AG10803 (cell line): Measurements from ENCODE around the gene RPS6KA4.

Experiments used
- DNase-seq: peaks from one replicate; pipeline ENCODE4 v3.0.0; 2010; ENCODE audit warnings: low read depth
- H3K4me3 ChIP-seq: 2 replicates; pipeline ENCODE4 v1.5.1; 2011; ENCODE audit warnings: mild to moderate bottlenecking, low read length, control low read depth
- TF ChIP-seq, protein P1 (sequence below): conservative IDR thresholded peaks from 2 replicates; pipeline ENCODE4 v1.5.1; 2011; ENCODE audit warnings: mild to moderate bottlenecking, low read length, control low read depth, inconsistent platforms

Gene RPS6KA4

GRCh38 chr11:64406221-64406946, 47.4 kb downstream of the RPS6KA4 start:
- DNase-seq: no peak
- TF ChIP-seq, protein P1, sequence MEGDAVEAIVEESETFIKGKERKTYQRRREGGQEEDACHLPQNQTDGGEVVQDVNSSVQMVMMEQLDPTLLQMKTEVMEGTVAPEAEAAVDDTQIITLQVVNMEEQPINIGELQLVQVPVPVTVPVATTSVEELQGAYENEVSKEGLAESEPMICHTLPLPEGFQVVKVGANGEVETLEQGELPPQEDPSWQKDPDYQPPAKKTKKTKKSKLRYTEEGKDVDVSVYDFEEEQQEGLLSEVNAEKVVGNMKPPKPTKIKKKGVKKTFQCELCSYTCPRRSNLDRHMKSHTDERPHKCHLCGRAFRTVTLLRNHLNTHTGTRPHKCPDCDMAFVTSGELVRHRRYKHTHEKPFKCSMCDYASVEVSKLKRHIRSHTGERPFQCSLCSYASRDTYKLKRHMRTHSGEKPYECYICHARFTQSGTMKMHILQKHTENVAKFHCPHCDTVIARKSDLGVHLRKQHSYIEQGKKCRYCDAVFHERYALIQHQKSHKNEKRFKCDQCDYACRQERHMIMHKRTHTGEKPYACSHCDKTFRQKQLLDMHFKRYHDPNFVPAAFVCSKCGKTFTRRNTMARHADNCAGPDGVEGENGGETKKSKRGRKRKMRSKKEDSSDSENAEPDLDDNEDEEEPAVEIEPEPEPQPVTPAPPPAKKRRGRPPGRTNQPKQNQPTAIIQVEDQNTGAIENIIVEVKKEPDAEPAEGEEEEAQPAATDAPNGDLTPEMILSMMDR: no peak
- no peak overlapping the region for H3K4me3 ChIP-seq

DNA sequence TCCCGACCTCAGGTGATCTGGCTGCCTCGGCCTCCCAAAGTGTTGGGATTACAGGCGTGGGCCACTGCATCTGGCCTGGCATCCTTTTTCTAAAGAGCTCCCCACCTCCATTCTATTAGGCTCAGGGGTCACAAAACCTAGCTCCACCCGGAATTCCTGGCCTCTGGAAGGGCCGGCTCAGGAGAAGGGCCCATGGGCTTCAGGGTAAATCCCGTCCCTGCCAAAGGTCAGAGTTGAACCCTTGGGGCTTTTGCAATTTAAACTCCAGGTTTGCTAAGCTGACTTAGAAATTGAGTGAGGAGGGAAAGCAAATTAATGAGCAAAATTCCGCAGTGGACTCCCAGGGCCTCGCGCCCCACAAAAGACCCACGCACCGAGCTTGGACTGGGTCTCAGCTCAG, 48.3 kb downstream of the RPS6KA4 start:
- DNase-seq: no peak
- TF ChIP-seq, protein P1: no peak
- no peak overlapping the region for H3K4me3 ChIP-seq

- DNase-seq: no peak
- TF ChIP-seq, protein P1: no peak
- H3K4me3 ChIP-seq: no peak overlapping the region
These were observed 48.7 kb downstream of the RPS6KA4 start for GRCh38 chr11:64407630-64408029.

GRCh38 chr11:64409278-64409677, 50.3 kb downstream of the RPS6KA4 start:
- H3K4me3 ChIP-seq: no peak overlapping the region
- no peak for DNase-seq
- TF ChIP-seq, protein P1: no peak

- no peak for DNase-seq
- no peak overlapping the region for H3K4me3 ChIP-seq
- TF ChIP-seq, protein P1: no peak
These were observed 50.9 kb downstream of the RPS6KA4 start for GRCh38 chr11:64409707-64410403.

DNA sequence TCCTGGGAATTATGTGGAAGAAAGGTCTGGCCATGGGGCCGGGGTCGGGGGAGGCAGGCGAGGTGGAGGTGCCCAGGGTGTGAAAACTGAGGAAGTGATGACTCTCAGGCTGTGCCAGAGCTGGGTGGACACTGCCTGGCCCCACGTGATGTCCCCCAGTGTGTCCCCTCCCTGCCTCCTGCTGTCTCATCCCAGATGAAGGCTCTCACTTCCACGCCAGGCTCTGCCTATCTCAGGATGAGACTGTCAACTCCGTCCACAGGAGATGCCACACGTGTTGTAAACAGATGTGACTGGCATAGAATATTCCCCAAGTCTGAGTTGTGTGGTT, 51.4 kb downstream of the RPS6KA4 start:
- TF ChIP-seq, protein P1: no peak
- no peak overlapping the region for H3K4me3 ChIP-seq
- DNase-seq: no peak

DNA sequence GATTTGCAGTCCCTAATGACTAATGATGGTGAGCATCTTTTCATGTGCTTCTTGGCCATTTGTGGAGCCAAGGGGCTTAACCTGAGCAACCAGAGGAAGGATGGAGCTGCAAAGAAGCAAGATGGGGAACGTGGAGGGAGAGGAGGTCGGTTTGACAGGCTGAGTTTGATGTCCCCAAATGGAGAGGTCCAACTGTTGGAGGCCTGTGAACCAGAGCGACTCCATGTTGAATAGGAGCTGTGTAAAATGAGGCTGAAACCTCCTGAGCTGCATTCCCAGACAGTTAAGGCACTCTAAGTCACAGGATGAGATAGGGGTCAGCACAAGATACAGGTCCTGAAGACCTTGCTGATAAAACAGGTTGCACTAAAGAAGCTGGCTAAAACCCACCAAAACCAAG, 54.5 kb downstream of the RPS6KA4 start:
- DNase-seq: no peak
- TF ChIP-seq, protein P1: no peak
- no peak overlapping the region for H3K4me3 ChIP-seq
